ENCODE measurements around the gene PDE6D. TPM values are rescaled to one million over a fixed set of nuclear protein-coding genes. Genes with fewer than 3 reads are reported as not detected.

The PDE6D gene
- total and polyA plus RNA-seq, 2 experiments from 2014 or later, result 35.2 to 55.6 TPM

DNA sequence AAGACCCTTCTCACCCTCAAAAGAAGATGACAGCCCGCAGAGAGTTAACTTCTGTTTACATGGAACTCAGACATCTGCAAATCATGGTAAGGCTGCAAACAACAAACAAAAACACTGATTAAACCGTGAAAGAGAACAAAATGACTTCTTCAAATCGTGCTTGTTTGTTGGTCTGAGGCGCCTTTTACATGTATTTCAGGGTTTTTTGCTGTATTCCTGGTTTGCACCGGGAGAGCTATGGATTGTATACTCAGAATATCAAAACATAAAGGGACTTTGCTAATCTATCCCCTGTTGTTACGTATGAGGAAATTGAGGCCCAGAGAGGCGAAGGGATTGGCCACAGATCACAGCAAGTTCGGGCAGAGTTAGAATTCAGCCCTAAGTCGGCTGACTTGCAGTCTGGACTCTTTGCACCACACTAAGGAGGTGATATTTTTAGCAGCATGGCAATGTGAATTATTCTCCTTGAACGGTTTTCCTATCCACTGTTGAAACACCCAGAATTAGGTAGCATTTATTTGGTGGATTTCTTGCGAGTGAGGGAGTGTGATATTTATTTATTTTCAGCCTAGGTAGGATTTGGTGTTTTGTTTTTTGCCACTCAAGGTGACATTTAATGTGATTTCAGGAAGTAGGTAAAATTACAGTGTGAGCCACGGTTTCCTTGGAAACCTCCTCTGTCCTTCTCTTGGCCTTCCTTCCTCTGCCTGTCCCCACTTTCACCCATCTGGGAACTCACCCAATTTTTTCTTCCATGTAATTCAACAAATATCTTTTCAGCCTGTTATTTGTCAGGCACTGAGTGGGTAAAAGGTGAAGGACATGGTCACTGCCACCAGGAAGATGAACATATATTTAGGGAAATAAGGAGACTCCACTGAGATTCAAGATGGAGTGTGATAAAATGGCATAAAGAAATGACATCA, 980 bp upstream of the PDE6D start:
- Mint-ChIP-seq H3K27me3 (ENCODE audit: insufficient read depth, low read depth, poor library complexity) (peaks cover 4% of the 10 kb centered on the region), H3K36me3 (ENCODE audit: low read depth) (no peaks in the 10 kb centered on the region; the same call in 2 of the 3 replicates), H3K4me3 (peak overlapping the region; percentile 92), H3K9me3 (no peaks in the 10 kb centered on the region), H3K27ac (peak overlapping the region; percentile 91), H3K4me1 (peaks cover 25% of the 10 kb centered on the region)
- Histone ChIP-seq H3K9me2 (ENCODE audit: insufficient read depth) (no peaks in the 10 kb centered on the region), H2AFZ (peak overlapping the region; percentile 90), H3K4me3 (peak overlapping the region; percentile 64), H3K27me3 (ENCODE audit: insufficient read depth) (0 out of 2 replicates have a peak, but pooled peaks cover 7% of the 10 kb centered on the region), H3K27ac (ENCODE audit: low read depth) (no peak overlapping the region), H3F3A (replicated peaks; ENCODE audit: low read depth) (peaks cover 20% of the 10 kb centered on the region), H3K4me2 (peak overlapping the region; percentile 86), H4K20me1 (replicated peaks; ENCODE audit: insufficient read depth) (peaks cover 17% of the 10 kb centered on the region), H3K79me2 (replicated peaks; ENCODE audit: insufficient read depth) (peaks cover 65% of the 10 kb centered on the region), H3K4me1 (ENCODE audit: insufficient read depth) (peaks cover 16% of the 10 kb centered on the region), H3K36me3 (ENCODE audit: insufficient read depth) (no peaks in the 10 kb centered on the region; the same call in 1 of the 2 replicates)
- DNase-seq (ENCODE audit: low spot score) (peak; percentile 29), ATAC-seq (no peak)
- TF ChIP-seq EZH2phosphoT487 (IDR thresholded peaks at IDR 0.05; ENCODE audit: unreplicated experiment) (no peak), ZNF331 (CRISPR knock-in tag; IDR thresholded peaks at IDR 0.05; ENCODE audit: low read depth) (no peak), CREB1 (CRISPR knock-in tag; IDR thresholded peaks at IDR 0.05; ENCODE audit: low read depth) (no peak), POLR2AphosphoS5 (IDR thresholded peaks at IDR 0.05; ENCODE audit: low read depth) (no peak), NANOG (IDR thresholded peaks at IDR 0.05; ENCODE audit: borderline replicate concordance) (no peak), STAT1 (IDR thresholded peaks at IDR 0.05; ENCODE audit: unreplicated experiment) (no peak), ZNF114 (CRISPR knock-in tag; IDR thresholded peaks at IDR 0.05) (no peak), REST (IDR thresholded peaks at IDR 0.05; ENCODE audit: unreplicated experiment) (no peak), JUNB (IDR thresholded peaks at IDR 0.05; ENCODE audit: unreplicated experiment) (no peak), EZH2 (IDR thresholded peaks at IDR 0.05; ENCODE audit: low read depth, unreplicated experiment) (no peak)
- TF ChIP-seq, protein P1, sequence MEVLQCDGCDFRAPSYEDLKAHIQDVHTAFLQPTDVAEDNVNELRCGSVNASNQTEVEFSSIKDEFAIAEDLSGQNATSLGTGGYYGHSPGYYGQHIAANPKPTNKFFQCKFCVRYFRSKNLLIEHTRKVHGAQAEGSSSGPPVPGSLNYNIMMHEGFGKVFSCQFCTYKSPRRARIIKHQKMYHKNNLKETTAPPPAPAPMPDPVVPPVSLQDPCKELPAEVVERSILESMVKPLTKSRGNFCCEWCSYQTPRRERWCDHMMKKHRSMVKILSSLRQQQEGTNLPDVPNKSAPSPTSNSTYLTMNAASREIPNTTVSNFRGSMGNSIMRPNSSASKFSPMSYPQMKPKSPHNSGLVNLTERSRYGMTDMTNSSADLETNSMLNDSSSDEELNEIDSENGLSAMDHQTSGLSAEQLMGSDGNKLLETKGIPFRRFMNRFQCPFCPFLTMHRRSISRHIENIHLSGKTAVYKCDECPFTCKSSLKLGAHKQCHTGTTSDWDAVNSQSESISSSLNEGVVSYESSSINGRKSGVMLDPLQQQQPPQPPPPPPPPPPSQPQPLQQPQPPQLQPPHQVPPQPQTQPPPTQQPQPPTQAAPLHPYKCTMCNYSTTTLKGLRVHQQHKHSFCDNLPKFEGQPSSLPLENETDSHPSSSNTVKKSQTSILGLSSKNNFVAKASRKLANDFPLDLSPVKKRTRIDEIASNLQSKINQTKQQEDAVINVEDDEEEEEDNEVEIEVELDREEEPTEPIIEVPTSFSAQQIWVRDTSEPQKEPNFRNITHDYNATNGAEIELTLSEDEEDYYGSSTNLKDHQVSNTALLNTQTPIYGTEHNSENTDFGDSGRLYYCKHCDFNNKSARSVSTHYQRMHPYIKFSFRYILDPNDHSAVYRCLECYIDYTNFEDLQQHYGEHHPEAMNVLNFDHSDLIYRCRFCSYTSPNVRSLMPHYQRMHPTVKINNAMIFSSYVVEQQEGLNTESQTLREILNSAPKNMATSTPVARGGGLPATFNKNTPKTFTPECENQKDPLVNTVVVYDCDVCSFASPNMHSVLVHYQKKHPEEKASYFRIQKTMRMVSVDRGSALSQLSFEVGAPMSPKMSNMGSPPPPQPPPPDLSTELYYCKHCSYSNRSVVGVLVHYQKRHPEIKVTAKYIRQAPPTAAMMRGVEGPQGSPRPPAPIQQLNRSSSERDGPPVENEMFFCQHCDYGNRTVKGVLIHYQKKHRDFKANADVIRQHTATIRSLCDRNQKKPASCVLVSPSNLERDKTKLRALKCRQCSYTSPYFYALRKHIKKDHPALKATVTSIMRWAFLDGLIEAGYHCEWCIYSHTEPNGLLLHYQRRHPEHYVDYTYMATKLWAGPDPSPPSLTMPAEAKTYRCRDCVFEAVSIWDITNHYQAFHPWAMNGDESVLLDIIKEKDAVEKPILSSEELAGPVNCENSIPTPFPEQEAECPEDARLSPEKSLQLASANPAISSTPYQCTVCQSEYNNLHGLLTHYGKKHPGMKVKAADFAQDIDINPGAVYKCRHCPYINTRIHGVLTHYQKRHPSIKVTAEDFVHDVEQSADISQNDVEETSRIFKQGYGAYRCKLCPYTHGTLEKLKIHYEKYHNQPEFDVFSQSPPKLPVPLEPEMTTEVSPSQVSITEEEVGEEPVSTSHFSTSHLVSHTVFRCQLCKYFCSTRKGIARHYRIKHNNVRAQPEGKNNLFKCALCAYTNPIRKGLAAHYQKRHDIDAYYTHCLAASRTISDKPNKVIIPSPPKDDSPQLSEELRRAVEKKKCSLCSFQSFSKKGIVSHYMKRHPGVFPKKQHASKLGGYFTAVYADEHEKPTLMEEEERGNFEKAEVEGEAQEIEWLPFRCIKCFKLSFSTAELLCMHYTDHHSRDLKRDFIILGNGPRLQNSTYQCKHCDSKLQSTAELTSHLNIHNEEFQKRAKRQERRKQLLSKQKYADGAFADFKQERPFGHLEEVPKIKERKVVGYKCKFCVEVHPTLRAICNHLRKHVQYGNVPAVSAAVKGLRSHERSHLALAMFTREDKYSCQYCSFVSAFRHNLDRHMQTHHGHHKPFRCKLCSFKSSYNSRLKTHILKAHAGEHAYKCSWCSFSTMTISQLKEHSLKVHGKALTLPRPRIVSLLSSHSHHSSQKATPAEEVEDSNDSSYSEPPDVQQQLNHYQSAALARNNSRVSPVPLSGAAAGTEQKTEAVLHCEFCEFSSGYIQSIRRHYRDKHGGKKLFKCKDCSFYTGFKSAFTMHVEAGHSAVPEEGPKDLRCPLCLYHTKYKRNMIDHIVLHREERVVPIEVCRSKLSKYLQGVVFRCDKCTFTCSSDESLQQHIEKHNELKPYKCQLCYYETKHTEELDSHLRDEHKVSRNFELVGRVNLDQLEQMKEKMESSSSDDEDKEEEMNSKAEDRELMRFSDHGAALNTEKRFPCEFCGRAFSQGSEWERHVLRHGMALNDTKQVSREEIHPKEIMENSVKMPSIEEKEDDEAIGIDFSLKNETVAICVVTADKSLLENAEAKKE (CRISPR knock-in tag; IDR thresholded peaks at IDR 0.05), result no peak

Measured in GM23338 (cell line).